PC-3 (cell line): ENCODE results near the gene EXOSC2. TPM values are rescaled to one million over a fixed set of nuclear protein-coding genes. Genes with fewer than 3 reads are reported as not detected.

Source experiments
- ATAC-seq: fragments of 200-7000 bp; cut with Tn5 transposase; 2 replicates; pipeline ENCODE4 v1.9.1; 2020; ENCODE audit warnings: mild to moderate bottlenecking, moderate library complexity
- BruUV-seq: library from RNA; stranded (reverse); fragments of 400-500 nt; replicated peaks from 2 replicates; lab custom pipeline; 2021; lab: Mats Ljungman, UMichigan
- CTCF ChIA-PET: fragments of 300-600 bp; sonication (Branson Sonifier 250); formaldehyde crosslinking; loops from one replicate; lab custom pipeline; 2022; ENCODE audit warnings: antibody characterized with exemption; lab: Charles Lee
- POLR2A ChIA-PET: fragments of 300-600 bp; sonication (Branson Sonifier 250); formaldehyde crosslinking; loops from one replicate; lab custom pipeline; 2022; ENCODE audit warnings: antibody characterized with exemption; ENCODE audit not compliant: unreplicated experiment; lab: Charles Lee
- DNase-seq: peaks from one replicate; pipeline ENCODE4 v3.0.0-alpha.2; 2015
- H2AFZ ChIP-seq: fragments of 300-600 bp; sonication (generic); 2 replicates; pipeline ENCODE4 v1.6.0; 2016; ENCODE audit warnings: antibody characterized with exemption, low read length
- H3F3A ChIP-seq: fragments of 300-600 bp; sonication (generic); one replicate; pipeline ENCODE4 v1.6.0; 2017; ENCODE audit warnings: antibody characterized with exemption, low read length, control low read depth, mild to moderate bottlenecking; ENCODE audit not compliant: unreplicated experiment
- H3K27ac ChIP-seq: fragments of 300-600 bp; sonication (generic); 2 replicates; pipeline ENCODE4 v1.5.1; 2016; ENCODE audit warnings: mild to moderate bottlenecking, low read length
- H3K27me3 ChIP-seq: fragments of 300-600 bp; sonication (generic); 2 replicates; pipeline ENCODE4 v1.6.1; 2016; ENCODE audit warnings: low read length, mixed read lengths
- H3K36me3 ChIP-seq: fragments of 300-600 bp; sonication (generic); 2 replicates; pipeline ENCODE4 v1.6.1; 2016; ENCODE audit warnings: low read depth, mixed run types, low read length, mixed read lengths
- H3K4me1 ChIP-seq: fragments of 300-600 bp; sonication (generic); 2 replicates; pipeline ENCODE4 v1.5.1; 2016; ENCODE audit warnings: low read length; ENCODE audit not compliant: insufficient read depth
- H3K4me2 ChIP-seq: fragments of 300-600 bp; sonication (generic); 2 replicates; pipeline ENCODE4 v1.6.0; 2016; ENCODE audit warnings: low read length
- H3K4me3 ChIP-seq: fragments of 300-600 bp; sonication (generic); 2 replicates; pipeline ENCODE4 v1.5.1; 2016; ENCODE audit warnings: mild to moderate bottlenecking, low read length, mixed read lengths
- H3K79me2 ChIP-seq: fragments of 300-600 bp; sonication (generic); 2 replicates; pipeline ENCODE4 v1.6.1; 2017; ENCODE audit warnings: low read length, mixed read lengths
- H3K9ac ChIP-seq: fragments of 300-600 bp; sonication (generic); 2 replicates; pipeline ENCODE4 v1.6.0; 2016; ENCODE audit warnings: mild to moderate bottlenecking, low read length
- H3K9me2 ChIP-seq: fragments of 300-600 bp; sonication (generic); replicated peaks from 2 replicates; pipeline ENCODE4 v1.6.1; 2016; ENCODE audit warnings: mixed run types, low read length, mixed read lengths
- H3K9me3 ChIP-seq: fragments of 300-600 bp; sonication (generic); 2 replicates; pipeline ENCODE4 v1.6.1; 2016; ENCODE audit warnings: low read length, mixed read lengths
- H4K20me1 ChIP-seq: fragments of 300-600 bp; sonication (generic); 2 replicates; pipeline ENCODE4 v1.6.1; 2016; ENCODE audit warnings: low read length, mixed read lengths
- EZH2 ChIP-seq: fragments of 300-600 bp; sonication (generic); IDR thresholded peaks from one replicate; pipeline ENCODE4 v1.6.1; 2017; ENCODE audit warnings: antibody characterized with exemption, mild to moderate bottlenecking, low read length; ENCODE audit not compliant: unreplicated experiment
- EZH2phosphoT487 ChIP-seq: fragments of 300-600 bp; sonication (generic); IDR thresholded peaks from 2 replicates; pipeline ENCODE4 v1.6.1; 2018; ENCODE audit warnings: mild to moderate bottlenecking, antibody characterized with exemption, low read length, borderline replicate concordance
- intact Hi-C: fragments of 100-400 bp; cut with micrococcal nuclease; formaldehyde crosslinking; loops from 2 replicates; pipeline ENCODE4 v1.9.0; 2023
- total RNA-seq: library from RNA; depleted of rRNA; stranded (reverse); fragments of >200 nt; gene quantifications from 2 replicates; pipeline ENCODE4 v1.2.3, GENCODE V29; 2014
- TF ChIP-seq, protein P1 (sequence below): fragments of 300-600 bp; sonication (generic); conservative IDR thresholded peaks from 2 replicates; pipeline ENCODE4 v1.5.1; 2017; ENCODE audit warnings: antibody characterized with exemption, low read depth, mild to moderate bottlenecking, low read length

EXOSC2 gene
- total RNA-seq, 1 experiment from 2014 or later: 33.5 TPM

GRCh38 chr9:130720762-130721161 is 27.2 kb downstream of the EXOSC2 start:
- POLR2A ChIA-PET: no interaction called here
- TF ChIP-seq, protein P1, sequence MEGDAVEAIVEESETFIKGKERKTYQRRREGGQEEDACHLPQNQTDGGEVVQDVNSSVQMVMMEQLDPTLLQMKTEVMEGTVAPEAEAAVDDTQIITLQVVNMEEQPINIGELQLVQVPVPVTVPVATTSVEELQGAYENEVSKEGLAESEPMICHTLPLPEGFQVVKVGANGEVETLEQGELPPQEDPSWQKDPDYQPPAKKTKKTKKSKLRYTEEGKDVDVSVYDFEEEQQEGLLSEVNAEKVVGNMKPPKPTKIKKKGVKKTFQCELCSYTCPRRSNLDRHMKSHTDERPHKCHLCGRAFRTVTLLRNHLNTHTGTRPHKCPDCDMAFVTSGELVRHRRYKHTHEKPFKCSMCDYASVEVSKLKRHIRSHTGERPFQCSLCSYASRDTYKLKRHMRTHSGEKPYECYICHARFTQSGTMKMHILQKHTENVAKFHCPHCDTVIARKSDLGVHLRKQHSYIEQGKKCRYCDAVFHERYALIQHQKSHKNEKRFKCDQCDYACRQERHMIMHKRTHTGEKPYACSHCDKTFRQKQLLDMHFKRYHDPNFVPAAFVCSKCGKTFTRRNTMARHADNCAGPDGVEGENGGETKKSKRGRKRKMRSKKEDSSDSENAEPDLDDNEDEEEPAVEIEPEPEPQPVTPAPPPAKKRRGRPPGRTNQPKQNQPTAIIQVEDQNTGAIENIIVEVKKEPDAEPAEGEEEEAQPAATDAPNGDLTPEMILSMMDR: no peak
- TF ChIP-seq EZH2 (no peak), EZH2phosphoT487 (no peak)
- no TSS peak for BruUV-seq

GRCh38 chr9:130728721-130729120 is 35.1 kb downstream of the EXOSC2 start:
- Histone ChIP-seq H3K36me3 (no peaks in the 10 kb centered on the region), H3K27ac (peak overlapping the region; percentile 81), H2AFZ (no peak overlapping the region), H3K79me2 (peaks cover 61% of the 10 kb centered on the region), H3K4me3 (peak overlapping the region; percentile 34; the same call in 1 of the 2 replicates), H3K27me3 (no peaks in the 10 kb centered on the region), H3K9ac (peak overlapping the region; percentile 43), H3F3A (peaks cover 5% of the 10 kb centered on the region), H3K4me2 (peak overlapping the region; percentile 72), H4K20me1 (no peaks in the 10 kb centered on the region), H3K9me2 (no peaks in the 10 kb centered on the region), H3K4me1 (peaks cover 39% of the 10 kb centered on the region), H3K9me3 (no peaks in the 10 kb centered on the region)
- no TSS peak for BruUV-seq
- intact Hi-C loops: loop anchor here (2.0 to 10.0 kb wide), 2 partner anchors 14 to 216 kb away; no protein-coding TSS in a partner anchor
- ChIA-PET CTCF (interaction anchor here (0.6 kb wide), 1 partner anchor 950 kb away, joined by 5 read pairs; no protein-coding TSS in a partner anchor), POLR2A (no interaction called here)
- TF ChIP-seq EZH2 (no peak), EZH2phosphoT487 (no peak)
- TF ChIP-seq, protein P1: no peak
- ATAC-seq (peak; percentile 41), DNase-seq (peak; percentile 80)

More at GRCh38 chr9:130720762-130721161, 27.2 kb downstream of the EXOSC2 start:
- DNase-seq: no peak
- intact Hi-C loops: loop anchor here (10.0 kb wide), 1 partner anchor 224 kb away; no protein-coding TSS in a partner anchor
- Histone ChIP-seq H3K27me3 (no peaks in the 10 kb centered on the region), H3K4me1 (peaks cover 6% of the 10 kb centered on the region; the same call in 1 of the 2 replicates), H3K4me3 (no peak overlapping the region), H3K9me2 (no peaks in the 10 kb centered on the region), H3K9me3 (no peaks in the 10 kb centered on the region), H2AFZ (no peak overlapping the region), H3K4me2 (no peak overlapping the region), H3K36me3 (no peaks in the 10 kb centered on the region), H3K9ac (no peak overlapping the region), H4K20me1 (no peaks in the 10 kb centered on the region), H3F3A (no peaks in the 10 kb centered on the region), H3K79me2 (peaks cover 67% of the 10 kb centered on the region), H3K27ac (no peak overlapping the region)
- CTCF ChIA-PET: no interaction called here
- ATAC-seq: no peak

DNA sequence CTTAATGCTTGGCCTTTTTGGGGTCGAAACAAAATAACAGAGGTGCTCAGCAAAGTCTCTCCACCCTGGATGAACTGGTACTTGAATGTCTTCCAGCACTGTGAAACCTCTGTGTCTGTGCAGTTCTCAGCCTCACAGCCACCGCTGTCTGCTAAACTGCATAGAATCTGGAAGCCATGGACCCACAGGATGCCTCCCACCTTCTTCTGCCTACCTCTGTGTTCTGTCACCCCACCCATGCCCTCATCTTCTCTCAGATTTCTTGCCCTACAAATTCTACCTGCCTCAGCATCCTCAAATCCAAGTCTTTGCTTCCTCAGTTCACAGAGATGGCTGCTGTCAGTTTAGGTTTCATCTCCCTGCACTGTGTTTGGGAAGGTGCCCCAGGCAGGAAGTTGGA is 35.6 kb downstream of the EXOSC2 start:
- TF ChIP-seq EZH2phosphoT487 (no peak), EZH2 (no peak)
- TF ChIP-seq, protein P1: no peak
- Histone ChIP-seq H3K4me1 (peaks cover 41% of the 10 kb centered on the region), H3K9me2 (no peaks in the 10 kb centered on the region), H3K27me3 (no peaks in the 10 kb centered on the region), H3K9ac (no peak overlapping the region; the same call in 1 of the 2 replicates), H3K4me3 (no peak overlapping the region), H3K4me2 (peak overlapping the region; percentile 72), H4K20me1 (no peaks in the 10 kb centered on the region), H3K27ac (peak overlapping the region; percentile 81), H2AFZ (no peak overlapping the region), H3F3A (peaks cover 5% of the 10 kb centered on the region), H3K79me2 (peaks cover 66% of the 10 kb centered on the region), H3K9me3 (no peaks in the 10 kb centered on the region), H3K36me3 (no peaks in the 10 kb centered on the region)
- POLR2A ChIA-PET: no interaction called here
- intact Hi-C loops: loop anchor here (2.0 to 10.0 kb wide), 2 partner anchors 14 to 216 kb away; no protein-coding TSS in a partner anchor
- no peak for DNase-seq
- CTCF ChIA-PET: no interaction called here
- BruUV-seq: no TSS peak
- no peak; the same call in 1 of the 2 replicates for ATAC-seq
